GM18870 (cell line): ENCODE data around the gene KDM4E.
"Not testable (repeated sequence)": the region's sequence is repeated elsewhere in the genome, so short reads cannot be mapped to it uniquely, and the experiment has no call there.

Experiments
- ATAC-seq: cut with Tn5 transposase; IDR thresholded peaks from one replicate; pipeline ENCODE4 v1.9.1; 2021; ENCODE audit warnings: moderate library complexity; ENCODE audit not compliant: unreplicated experiment

Gene KDM4E

GRCh38 chr11:95024958-95025357 is at the start of gene KDM4E:
Gene KDM4E (plus strand): TSS chr11:95025258. CDS start chr11:95025558, 300 bp downstream.
- ATAC-seq, result no peak

- no peak for ATAC-seq
Observed at GRCh38 chr11:94975599-94975998, 49.5 kb upstream of the KDM4E start.

GRCh38 chr11:94987378-94987777 is 37.7 kb upstream of the KDM4E start:
- ATAC-seq, result no peak

GRCh38 chr11:94988748-94989147 is 36.3 kb upstream of the KDM4E start:
- no peak for ATAC-seq

- no peak for ATAC-seq
Observed at GRCh38 chr11:94993400-94993943, 31.6 kb upstream of the KDM4E start.

- ATAC-seq, result no peak
Observed at GRCh38 chr11:94997437-94997836, 27.6 kb upstream of the KDM4E start.

GRCh38 chr11:94998285-94998684 is 26.8 kb upstream of the KDM4E start:
- no peak for ATAC-seq

- ATAC-seq, result no peak
Observed at GRCh38 chr11:95003716-95004115, 21.3 kb upstream of the KDM4E start.

- ATAC-seq, result no peak
Observed at GRCh38 chr11:95005642-95006041, 19.4 kb upstream of the KDM4E start.

- no peak for ATAC-seq
Observed at GRCh38 chr11:95011376-95011775, 13.7 kb upstream of the KDM4E start.

GRCh38 chr11:95014184-95014821 is 10.8 kb upstream of the KDM4E start:
- ATAC-seq, result no peak

GRCh38 chr11:95016139-95016538 is 8.9 kb upstream of the KDM4E start:
- ATAC-seq, result no peak

- not testable (repeated sequence) for ATAC-seq
Observed at GRCh38 chr11:95021468-95021867, 3.6 kb upstream of the KDM4E start.

GRCh38 chr11:95025594-95025993 is 536 bp downstream of the KDM4E start:
- ATAC-seq, result not testable (repeated sequence)

- no peak for ATAC-seq
Observed at GRCh38 chr11:95028357-95028756, 3.3 kb downstream of the KDM4E start.

GRCh38 chr11:95033051-95033450 is 8.0 kb downstream of the KDM4E start:
- ATAC-seq, result no peak

GRCh38 chr11:95035316-95035715 is 10.3 kb downstream of the KDM4E start:
- ATAC-seq, result no peak

GRCh38 chr11:95037356-95038035 is 12.4 kb downstream of the KDM4E start:
- not testable (repeated sequence) for ATAC-seq

- ATAC-seq, result no peak
Observed at GRCh38 chr11:95042239-95042638, 17.2 kb downstream of the KDM4E start.

GRCh38 chr11:95042906-95043305 is 17.8 kb downstream of the KDM4E start:
- ATAC-seq, result no peak

GRCh38 chr11:95044010-95044409 is 19.0 kb downstream of the KDM4E start:
- no peak for ATAC-seq

- ATAC-seq, result no peak
Observed at GRCh38 chr11:95045812-95046211, 20.8 kb downstream of the KDM4E start.
